ENCODE data around the gene HS3ST4. TPM values are rescaled to one million over a fixed set of nuclear protein-coding genes. Genes with fewer than 3 reads are reported as not detected.

Gene HS3ST4
- total RNA-seq, 1 donor from 2014 or later = 1.2 TPM

DNA sequence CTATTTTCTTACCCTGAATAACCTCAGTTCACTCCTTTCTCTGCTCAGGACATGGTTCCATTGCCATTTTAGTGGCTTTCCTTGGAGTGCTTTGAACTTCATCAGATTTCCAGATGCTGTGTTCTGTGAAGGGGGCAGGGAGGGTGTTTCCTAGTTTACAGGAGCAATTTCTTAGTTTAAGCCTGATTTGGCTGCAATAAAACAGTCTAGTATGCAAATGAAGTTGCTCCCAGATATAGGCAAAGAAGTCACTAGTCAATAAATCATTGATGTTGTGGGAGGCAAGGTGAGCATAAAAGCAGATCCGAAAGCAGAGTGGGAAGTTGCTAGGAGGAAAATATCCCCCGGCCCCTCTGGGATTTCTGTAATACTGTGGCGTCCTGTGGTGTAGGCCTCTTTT lies 202.3 kb downstream of the HS3ST4 start:
- no peaks in the 10 kb centered on the region for H3K79me2 ChIP-seq (ENCODE audit: insufficient read depth, low read length)
- no peaks in the 10 kb centered on the region for H3K36me3 ChIP-seq (ENCODE audit: insufficient read depth, low read length)
- Mint-ChIP-seq H3K27me3 (ENCODE audit: low read depth, unreplicated experiment) (peaks cover 2% of the 10 kb centered on the region), H3K27ac (ENCODE audit: unreplicated experiment) (no peak overlapping the region), H3K4me3 (ENCODE audit: unreplicated experiment) (no peak overlapping the region), H3K36me3 (ENCODE audit: low read depth, unreplicated experiment) (no peaks in the 10 kb centered on the region), H3K4me1 (ENCODE audit: low read depth, unreplicated experiment) (no peaks in the 10 kb centered on the region), H3K9me3 (ENCODE audit: unreplicated experiment) (peaks cover 6% of the 10 kb centered on the region)
- no peak for FAIRE-seq
- DNase-seq (ENCODE audit: low read depth) = no peak
- H3K27me3 ChIP-seq (ENCODE audit: insufficient read depth, low read length) = no peaks in the 10 kb centered on the region
- no peaks in the 10 kb centered on the region for H4K20me1 ChIP-seq (ENCODE audit: insufficient read depth, low read length)
- H3K9ac ChIP-seq (ENCODE audit: low read length) = no peak overlapping the region
- no peak overlapping the region for H3K4me3 ChIP-seq (ENCODE audit: insufficient read depth, low read depth, low read length)
- H2AFZ ChIP-seq (ENCODE audit: low read depth, low read length) = no peak overlapping the region
- peaks cover 9% of the 10 kb centered on the region for H3K9me3 ChIP-seq (ENCODE audit: insufficient read depth, low read depth, low read length)
- no peak overlapping the region for H3K27ac ChIP-seq (ENCODE audit: low read depth, low read length)
- no peaks in the 10 kb centered on the region for H3K4me1 ChIP-seq (ENCODE audit: insufficient read depth, low read length)
- no peak overlapping the region for H3K4me2 ChIP-seq (ENCODE audit: low read length)
- TF ChIP-seq, protein P1, sequence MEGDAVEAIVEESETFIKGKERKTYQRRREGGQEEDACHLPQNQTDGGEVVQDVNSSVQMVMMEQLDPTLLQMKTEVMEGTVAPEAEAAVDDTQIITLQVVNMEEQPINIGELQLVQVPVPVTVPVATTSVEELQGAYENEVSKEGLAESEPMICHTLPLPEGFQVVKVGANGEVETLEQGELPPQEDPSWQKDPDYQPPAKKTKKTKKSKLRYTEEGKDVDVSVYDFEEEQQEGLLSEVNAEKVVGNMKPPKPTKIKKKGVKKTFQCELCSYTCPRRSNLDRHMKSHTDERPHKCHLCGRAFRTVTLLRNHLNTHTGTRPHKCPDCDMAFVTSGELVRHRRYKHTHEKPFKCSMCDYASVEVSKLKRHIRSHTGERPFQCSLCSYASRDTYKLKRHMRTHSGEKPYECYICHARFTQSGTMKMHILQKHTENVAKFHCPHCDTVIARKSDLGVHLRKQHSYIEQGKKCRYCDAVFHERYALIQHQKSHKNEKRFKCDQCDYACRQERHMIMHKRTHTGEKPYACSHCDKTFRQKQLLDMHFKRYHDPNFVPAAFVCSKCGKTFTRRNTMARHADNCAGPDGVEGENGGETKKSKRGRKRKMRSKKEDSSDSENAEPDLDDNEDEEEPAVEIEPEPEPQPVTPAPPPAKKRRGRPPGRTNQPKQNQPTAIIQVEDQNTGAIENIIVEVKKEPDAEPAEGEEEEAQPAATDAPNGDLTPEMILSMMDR (IDR thresholded peaks at IDR 0.05; ENCODE audit: insufficient read depth, low read depth, low read length) = no peak
- no peak for TF ChIP-seq EZH2 (IDR thresholded peaks at IDR 0.05; ENCODE audit: insufficient read depth, low read length)

DNA sequence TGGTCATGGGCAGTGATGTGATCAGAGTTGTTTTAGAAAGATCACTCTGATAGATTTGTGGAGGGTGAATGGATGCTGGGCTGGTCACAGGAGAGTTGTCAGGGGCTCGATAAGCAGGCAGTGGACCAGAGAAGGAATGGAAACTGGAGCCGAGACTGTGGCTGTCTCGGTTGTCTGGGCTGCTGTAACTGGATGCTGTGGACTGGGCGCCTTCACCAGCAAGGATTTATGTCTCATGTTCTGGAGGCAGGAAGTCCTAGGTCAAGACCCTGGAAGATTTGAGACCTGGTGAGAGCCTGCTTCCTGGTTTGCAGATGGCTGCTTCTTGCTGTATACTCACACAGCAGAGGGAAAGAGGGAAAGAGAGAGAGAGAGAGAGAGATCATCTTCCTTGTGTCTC lies 203.6 kb downstream of the HS3ST4 start:
- Histone ChIP-seq H4K20me1 (ENCODE audit: insufficient read depth, low read length) (no peaks in the 10 kb centered on the region), H3K4me3 (ENCODE audit: insufficient read depth, low read depth, low read length) (no peak overlapping the region), H3K27ac (ENCODE audit: low read depth, low read length) (no peak overlapping the region), H3K9me3 (ENCODE audit: insufficient read depth, low read depth, low read length) (peaks cover 9% of the 10 kb centered on the region), H3K27me3 (ENCODE audit: insufficient read depth, low read length) (no peaks in the 10 kb centered on the region), H3K9ac (ENCODE audit: low read length) (no peak overlapping the region), H3K36me3 (ENCODE audit: insufficient read depth, low read length) (no peaks in the 10 kb centered on the region), H3K4me2 (ENCODE audit: low read length) (no peak overlapping the region), H3K4me1 (ENCODE audit: insufficient read depth, low read length) (no peaks in the 10 kb centered on the region), H3K79me2 (ENCODE audit: insufficient read depth, low read length) (no peaks in the 10 kb centered on the region), H2AFZ (ENCODE audit: low read depth, low read length) (no peak overlapping the region)
- Mint-ChIP-seq H3K4me1 (ENCODE audit: low read depth, unreplicated experiment) (no peaks in the 10 kb centered on the region), H3K36me3 (ENCODE audit: low read depth, unreplicated experiment) (no peaks in the 10 kb centered on the region), H3K27me3 (ENCODE audit: low read depth, unreplicated experiment) (peaks cover 2% of the 10 kb centered on the region), H3K9me3 (ENCODE audit: unreplicated experiment) (peaks cover 6% of the 10 kb centered on the region), H3K4me3 (ENCODE audit: unreplicated experiment) (no peak overlapping the region), H3K27ac (ENCODE audit: unreplicated experiment) (no peak overlapping the region)
- TF ChIP-seq, protein P1 (IDR thresholded peaks at IDR 0.05; ENCODE audit: insufficient read depth, low read depth, low read length) = no peak
- no peak for TF ChIP-seq EZH2 (IDR thresholded peaks at IDR 0.05; ENCODE audit: insufficient read depth, low read length)
- no peak for DNase-seq (ENCODE audit: low read depth)
- FAIRE-seq = no peak

DNA sequence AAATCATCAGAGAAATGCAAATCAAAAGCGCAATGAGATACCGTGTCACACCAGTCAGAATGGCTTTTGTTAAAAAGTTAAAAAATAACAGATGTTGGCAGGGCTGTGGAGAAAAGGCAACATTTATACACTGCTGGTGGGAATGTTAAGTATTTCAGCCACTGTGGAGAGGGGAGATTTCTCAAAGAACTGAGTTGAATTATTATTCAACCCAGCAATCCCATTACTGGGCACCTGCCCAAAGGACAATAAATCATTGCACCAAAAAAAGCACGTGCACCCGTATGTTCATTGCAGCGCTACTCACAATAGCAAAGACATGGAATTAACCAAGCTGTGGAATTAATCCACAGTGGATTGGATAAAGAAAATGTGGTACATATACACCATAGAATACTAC lies 204.7 kb downstream of the HS3ST4 start:
- Histone ChIP-seq H4K20me1 (ENCODE audit: insufficient read depth, low read length) (no peaks in the 10 kb centered on the region), H3K4me1 (ENCODE audit: insufficient read depth, low read length) (no peaks in the 10 kb centered on the region), H2AFZ (ENCODE audit: low read depth, low read length) (no peak overlapping the region), H3K27ac (ENCODE audit: low read depth, low read length) (no peak overlapping the region), H3K9me3 (ENCODE audit: insufficient read depth, low read depth, low read length) (peaks cover 9% of the 10 kb centered on the region), H3K4me3 (ENCODE audit: insufficient read depth, low read depth, low read length) (no peak overlapping the region), H3K79me2 (ENCODE audit: insufficient read depth, low read length) (no peaks in the 10 kb centered on the region), H3K27me3 (ENCODE audit: insufficient read depth, low read length) (no peaks in the 10 kb centered on the region), H3K4me2 (ENCODE audit: low read length) (no peak overlapping the region), H3K9ac (ENCODE audit: low read length) (no peak overlapping the region), H3K36me3 (ENCODE audit: insufficient read depth, low read length) (no peaks in the 10 kb centered on the region)
- Mint-ChIP-seq H3K9me3 (ENCODE audit: unreplicated experiment) (peaks cover 6% of the 10 kb centered on the region), H3K4me1 (ENCODE audit: low read depth, unreplicated experiment) (no peaks in the 10 kb centered on the region), H3K27ac (ENCODE audit: unreplicated experiment) (no peak overlapping the region), H3K27me3 (ENCODE audit: low read depth, unreplicated experiment) (peaks cover 2% of the 10 kb centered on the region), H3K36me3 (ENCODE audit: low read depth, unreplicated experiment) (no peaks in the 10 kb centered on the region), H3K4me3 (ENCODE audit: unreplicated experiment) (no peak overlapping the region)
- no peak for DNase-seq (ENCODE audit: low read depth)
- FAIRE-seq = no peak
- TF ChIP-seq EZH2 (IDR thresholded peaks at IDR 0.05; ENCODE audit: insufficient read depth, low read length) = no peak
- TF ChIP-seq, protein P1 (IDR thresholded peaks at IDR 0.05; ENCODE audit: insufficient read depth, low read depth, low read length) = no peak

Data from astrocyte (in vitro differentiated cells and primary cell).